GM23248 (cell line): ENCODE results near the gene IRF8. TPM values are rescaled to one million over a fixed set of nuclear protein-coding genes. Genes with fewer than 3 reads are reported as not detected.
"Not testable (repeated sequence)": the region's sequence is repeated elsewhere in the genome, so short reads cannot be mapped to it uniquely, and the experiment has no call there.

Experiments
- DNase-seq: peaks from one replicate; pipeline ENCODE4 v3.0.0-alpha.2; 2015
- H2AFZ ChIP-seq: fragments of 200-600 bp; sonication (generic); 2 replicates; pipeline ENCODE4 v1.6.1; 2016; ENCODE audit warnings: antibody characterized with exemption
- H3F3A ChIP-seq: fragments of 200-600 bp; sonication (generic); 2 replicates; pipeline ENCODE4 v1.6.1; 2016; ENCODE audit warnings: mild to moderate bottlenecking, antibody characterized with exemption, mixed run types; ENCODE audit not compliant: insufficient read depth
- H3K27ac ChIP-seq: fragments of 200-600 bp; sonication (generic); 2 replicates; pipeline ENCODE4 v1.5.1; 2016; ENCODE audit warnings: mild to moderate bottlenecking
- H3K27me3 ChIP-seq: fragments of 200-600 bp; sonication (generic); replicated peaks from 2 replicates; pipeline ENCODE4 v1.6.1; 2016; ENCODE audit warnings: mild to moderate bottlenecking; ENCODE audit not compliant: insufficient read depth
- H3K36me3 ChIP-seq: fragments of 200-600 bp; sonication (generic); 2 replicates; pipeline ENCODE4 v1.6.1; 2016; ENCODE audit warnings: low read depth, mild to moderate bottlenecking
- H3K4me1 ChIP-seq: fragments of 200-600 bp; sonication (generic); 2 replicates; pipeline ENCODE4 v1.6.1; 2016; ENCODE audit warnings: mild to moderate bottlenecking; ENCODE audit not compliant: insufficient read depth
- H3K4me2 ChIP-seq: fragments of 200-600 bp; sonication (generic); one replicate; pipeline ENCODE4 v1.6.1; 2016; ENCODE audit warnings: mild to moderate bottlenecking; ENCODE audit not compliant: unreplicated experiment
- H3K4me3 ChIP-seq: fragments of 200-600 bp; sonication (generic); 2 replicates; pipeline ENCODE4 v1.5.1; 2016; ENCODE audit warnings: mild to moderate bottlenecking
- H3K79me2 ChIP-seq: fragments of 200-600 bp; sonication (generic); 2 replicates; pipeline ENCODE4 v1.6.1; 2016; ENCODE audit warnings: mild to moderate bottlenecking; ENCODE audit not compliant: insufficient read depth
- H3K9ac ChIP-seq: fragments of 200-600 bp; sonication (generic); 2 replicates; pipeline ENCODE4 v1.6.1; 2016; ENCODE audit warnings: mild to moderate bottlenecking
- H3K9me2 ChIP-seq: fragments of 200-600 bp; sonication (generic); 2 replicates; pipeline ENCODE4 v1.6.1; 2016; ENCODE audit warnings: mixed run types, mild to moderate bottlenecking, moderate library complexity; ENCODE audit not compliant: insufficient read depth
- H3K9me3 ChIP-seq: fragments of 200-600 bp; sonication (generic); one replicate; pipeline ENCODE4 v1.6.1; 2017; ENCODE audit warnings: low read depth
- H4K20me1 ChIP-seq: fragments of 200-600 bp; sonication (generic); 2 replicates; pipeline ENCODE4 v1.6.0; 2016; ENCODE audit not compliant: insufficient read depth
- EZH2 ChIP-seq: fragments of 200-600 bp; sonication (generic); IDR thresholded peaks from 2 replicates; pipeline ENCODE4 v1.6.1; 2018; ENCODE audit warnings: antibody characterized with exemption, mild to moderate bottlenecking; ENCODE audit not compliant: insufficient read depth, poor library complexity, severe bottlenecking
- EZH2phosphoT487 ChIP-seq: fragments of 200-600 bp; sonication (generic); IDR thresholded peaks from 2 replicates; pipeline ENCODE4 v1.6.1; 2018; ENCODE audit warnings: antibody characterized with exemption, moderate library complexity, mild to moderate bottlenecking, low read depth; ENCODE audit not compliant: insufficient read depth
- WGBS, 2 experiments: methylation state at CpG; one replicate each; pipeline ENCODE4 v1.1.6; 2015 to 2017; ENCODE audit warnings: low lambda C conversion rate in 2 of 2, low coverage in 1 of 2; ENCODE audit errors: missing lambda C conversion rate in 2 of 2; 5-methylcytosine and 5-hydroxymethylcytosine counted together
- in situ Hi-C: fragments of 300-500 bp; cut with MboI; formaldehyde crosslinking; loops from 2 replicates; pipeline ENCODE4 v1.15.0; 2020
- polyA plus RNA-seq: library from polyadenylated mRNA; unstranded; fragments of >200 nt; fragmentation: Nextera tagmentation; extraction: Ambion mirVana; gene quantifications from 2 replicates; pipeline ENCODE4 v1.2.1, GENCODE V29; 2016
- total RNA-seq: library from RNA; depleted of rRNA; stranded (reverse); fragments of >200 nt; shearing (Covaris generic); gene quantifications from 2 replicates; pipeline ENCODE4 v1.2.3, GENCODE V29; 2014

The IRF8 gene
- total and polyA plus RNA-seq, 2 experiments from 2014 or later: 0.31 TPM; not detected in 1

- no peak overlapping the region for H3K4me3 ChIP-seq
- H4K20me1 ChIP-seq: no peaks in the 10 kb centered on the region
- no peaks in the 10 kb centered on the region for H3K9me3 ChIP-seq
- peaks cover 27% of the 10 kb centered on the region for H3K27me3 ChIP-seq
- H3K4me2 ChIP-seq: no peak overlapping the region
- H3K36me3 ChIP-seq: no peaks in the 10 kb centered on the region
- 32 to 33% methylated on average over 7 of the region's 7 CpGs for WGBS, 2 experiments
- H3K9ac ChIP-seq: no peak overlapping the region
- no peaks in the 10 kb centered on the region for H3K9me2 ChIP-seq
- H2AFZ ChIP-seq: no peak overlapping the region
- TF ChIP-seq EZH2phosphoT487 (no peak), EZH2 (no peak)
- in situ Hi-C loops: no loop called here
- no peaks in the 10 kb centered on the region for H3F3A ChIP-seq
- no peaks in the 10 kb centered on the region for H3K79me2 ChIP-seq
- H3K27ac ChIP-seq: no peak overlapping the region
- H3K4me1 ChIP-seq: no peaks in the 10 kb centered on the region
- no peak for DNase-seq
Observed at GRCh38 chr16:85857406-85857805, 41.6 kb upstream of the IRF8 start.

- H3K36me3 ChIP-seq, H3K9ac ChIP-seq, in situ Hi-C loops, H3K9me3 ChIP-seq, H2AFZ ChIP-seq, H3K9me2 ChIP-seq, DNase-seq, H3K4me2 ChIP-seq, H4K20me1 ChIP-seq, H3K79me2 ChIP-seq, H3K27ac ChIP-seq, H3K4me3 ChIP-seq, H3K4me1 ChIP-seq, H3F3A ChIP-seq: not testable (repeated sequence)
- H3K27me3 ChIP-seq: peaks cover 18% of the 10 kb centered on the region; the same call in 1 of the 2 replicates
- WGBS, 2 experiments: 47 to 54% methylated on average over 7 of the region's 7 CpGs
Observed at GRCh38 chr16:85858571-85858970, 40.4 kb upstream of the IRF8 start.

GRCh38 chr16:85858984-85859817, 39.8 kb upstream of the IRF8 start:
- in situ Hi-C loops: no loop called here
- no peaks in the 10 kb centered on the region for H3K9me2 ChIP-seq
- WGBS, 2 experiments: 58% methylated on average over 16 of the region's 16 CpGs
- TF ChIP-seq EZH2 (no peak), EZH2phosphoT487 (no peak)
- no peak overlapping the region for H2AFZ ChIP-seq
- H3K4me2 ChIP-seq: no peak overlapping the region
- no peaks in the 10 kb centered on the region for H3F3A ChIP-seq
- no peaks in the 10 kb centered on the region for H4K20me1 ChIP-seq
- no peaks in the 10 kb centered on the region for H3K9me3 ChIP-seq
- H3K79me2 ChIP-seq: no peaks in the 10 kb centered on the region
- H3K9ac ChIP-seq: no peak overlapping the region
- no peaks in the 10 kb centered on the region for H3K36me3 ChIP-seq
- peaks cover 4% of the 10 kb centered on the region; the same call in 1 of the 2 replicates for H3K4me1 ChIP-seq
- H3K27me3 ChIP-seq: peaks cover 18% of the 10 kb centered on the region; the same call in 1 of the 2 replicates
- H3K27ac ChIP-seq: no peak overlapping the region
- no peak overlapping the region for H3K4me3 ChIP-seq
- no peak for DNase-seq

- no peaks in the 10 kb centered on the region for H3K79me2 ChIP-seq
- H3K36me3 ChIP-seq: no peaks in the 10 kb centered on the region
- H3K4me2 ChIP-seq: no peak overlapping the region
- H3K9me3 ChIP-seq: no peaks in the 10 kb centered on the region
- H3K9me2 ChIP-seq: no peaks in the 10 kb centered on the region
- TF ChIP-seq EZH2phosphoT487: no peak
- no peak for TF ChIP-seq EZH2
- no peak overlapping the region for H3K27ac ChIP-seq
- H4K20me1 ChIP-seq: no peaks in the 10 kb centered on the region
- H3F3A ChIP-seq: no peaks in the 10 kb centered on the region
- H3K27me3 ChIP-seq: peaks cover 23% of the 10 kb centered on the region
- H3K4me1 ChIP-seq: peaks cover 4% of the 10 kb centered on the region; the same call in 1 of the 2 replicates
- no peak overlapping the region for H3K4me3 ChIP-seq
- no peak overlapping the region for H2AFZ ChIP-seq
- no peak for DNase-seq
- H3K9ac ChIP-seq: no peak overlapping the region
- 37 to 44% methylated on average over 7 of the region's 7 CpGs for WGBS, 2 experiments
- in situ Hi-C loops: no loop called here
Observed at GRCh38 chr16:85859818-85860125, 39.2 kb upstream of the IRF8 start.
